ENCODE measurements around the gene ADAMTSL3. TPM values are rescaled to one million over a fixed set of nuclear protein-coding genes. Genes with fewer than 3 reads are reported as not detected.

ADAMTSL3 gene
- total RNA-seq, 4 donors from 2014 or later, result 2.0 to 11.3 (median 3.8) TPM

GRCh38 chr15:83854950-83855707 lies 201.2 kb downstream of the ADAMTSL3 start:
- Histone ChIP-seq H3K36me3 (no peaks in the 10 kb centered on the region), H3K27ac (no peak overlapping the region), H3K4me1 (peaks cover 10% of the 10 kb centered on the region), H3K4me3 (no peak overlapping the region), H3K9me3 (no peaks in the 10 kb centered on the region), H3K27me3 (no peaks in the 10 kb centered on the region)
- 72% methylated on average over 3 of the region's 3 CpGs for WGBS
- TF ChIP-seq, protein P1, sequence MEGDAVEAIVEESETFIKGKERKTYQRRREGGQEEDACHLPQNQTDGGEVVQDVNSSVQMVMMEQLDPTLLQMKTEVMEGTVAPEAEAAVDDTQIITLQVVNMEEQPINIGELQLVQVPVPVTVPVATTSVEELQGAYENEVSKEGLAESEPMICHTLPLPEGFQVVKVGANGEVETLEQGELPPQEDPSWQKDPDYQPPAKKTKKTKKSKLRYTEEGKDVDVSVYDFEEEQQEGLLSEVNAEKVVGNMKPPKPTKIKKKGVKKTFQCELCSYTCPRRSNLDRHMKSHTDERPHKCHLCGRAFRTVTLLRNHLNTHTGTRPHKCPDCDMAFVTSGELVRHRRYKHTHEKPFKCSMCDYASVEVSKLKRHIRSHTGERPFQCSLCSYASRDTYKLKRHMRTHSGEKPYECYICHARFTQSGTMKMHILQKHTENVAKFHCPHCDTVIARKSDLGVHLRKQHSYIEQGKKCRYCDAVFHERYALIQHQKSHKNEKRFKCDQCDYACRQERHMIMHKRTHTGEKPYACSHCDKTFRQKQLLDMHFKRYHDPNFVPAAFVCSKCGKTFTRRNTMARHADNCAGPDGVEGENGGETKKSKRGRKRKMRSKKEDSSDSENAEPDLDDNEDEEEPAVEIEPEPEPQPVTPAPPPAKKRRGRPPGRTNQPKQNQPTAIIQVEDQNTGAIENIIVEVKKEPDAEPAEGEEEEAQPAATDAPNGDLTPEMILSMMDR (IDR thresholded peaks at IDR 0.05), result no peak
- TF ChIP-seq POLR2AphosphoS5 (IDR thresholded peaks at IDR 0.05) (no peak), POLR2A (IDR thresholded peaks at IDR 0.05) (no peak), EP300 (IDR thresholded peaks at IDR 0.05) (no peak)
- DNase-seq (ENCODE audit: low spot score in 2 of 2), result no peak

- Histone ChIP-seq H3K27ac (no peak overlapping the region), H3K4me3 (no peak overlapping the region), H3K27me3 (no peaks in the 10 kb centered on the region), H3K9me3 (no peaks in the 10 kb centered on the region), H3K4me1 (peaks cover 4% of the 10 kb centered on the region), H3K36me3 (no peaks in the 10 kb centered on the region)
- no peak for DNase-seq (ENCODE audit: low spot score in 2 of 2)
- TF ChIP-seq POLR2A (IDR thresholded peaks at IDR 0.05), result no peak
- TF ChIP-seq, protein P1 (IDR thresholded peaks at IDR 0.05), result no peak
- TF ChIP-seq EP300 (IDR thresholded peaks at IDR 0.05), result no peak
- TF ChIP-seq POLR2AphosphoS5 (IDR thresholded peaks at IDR 0.05), result no peak
- WGBS, result 66% methylated on average over 1 of the region's 1 CpG
These were observed 202.0 kb downstream of the ADAMTSL3 start for GRCh38 chr15:83855956-83856355.

DNA sequence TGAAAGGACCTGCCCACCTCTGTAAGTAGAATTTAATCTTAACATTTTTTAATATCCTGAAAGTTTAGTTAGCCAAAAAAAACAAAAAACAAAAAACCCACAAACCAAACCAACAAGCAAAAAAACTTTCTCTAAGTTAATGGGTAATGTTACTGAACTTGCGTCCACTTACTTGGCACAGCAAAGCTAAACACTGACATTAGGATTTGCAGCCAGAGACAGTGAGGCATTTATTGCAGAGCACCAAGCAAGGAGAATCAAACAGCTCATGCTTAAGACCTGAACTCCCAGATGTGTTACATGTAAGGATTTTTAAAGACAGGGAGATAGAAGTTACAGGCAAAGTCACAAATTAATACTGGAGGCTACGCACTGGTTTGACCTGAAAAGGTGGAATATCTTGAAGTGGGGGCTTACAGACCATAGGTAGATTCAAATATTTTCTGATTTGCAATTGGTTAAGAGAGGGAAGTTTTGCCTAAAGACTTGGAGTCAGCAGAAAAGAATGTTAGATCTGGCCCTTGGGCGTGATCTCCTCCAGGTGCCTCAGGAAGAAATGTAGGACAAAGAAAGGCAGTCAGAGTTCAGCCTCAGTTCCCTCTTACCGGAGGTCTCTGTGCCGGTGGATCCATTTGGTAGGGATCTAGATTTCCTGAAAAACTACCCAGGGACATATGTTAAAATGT lies 205.0 kb downstream of the ADAMTSL3 start:
- H3K4me3 ChIP-seq, result no peak overlapping the region
- H3K9me3 ChIP-seq, result no peaks in the 10 kb centered on the region
- H3K27ac ChIP-seq, result no peak overlapping the region
- DNase-seq (ENCODE audit: low spot score in 2 of 2), result no peak
- no peaks in the 10 kb centered on the region for H3K4me1 ChIP-seq
- no peaks in the 10 kb centered on the region for H3K27me3 ChIP-seq
- no peaks in the 10 kb centered on the region for H3K36me3 ChIP-seq
- WGBS, result 76% methylated on average over 5 of the region's 5 CpGs
- TF ChIP-seq POLR2A (IDR thresholded peaks at IDR 0.05) (no peak), EP300 (IDR thresholded peaks at IDR 0.05) (no peak), POLR2AphosphoS5 (IDR thresholded peaks at IDR 0.05) (no peak)
- TF ChIP-seq, protein P1 (IDR thresholded peaks at IDR 0.05), result no peak

DNA sequence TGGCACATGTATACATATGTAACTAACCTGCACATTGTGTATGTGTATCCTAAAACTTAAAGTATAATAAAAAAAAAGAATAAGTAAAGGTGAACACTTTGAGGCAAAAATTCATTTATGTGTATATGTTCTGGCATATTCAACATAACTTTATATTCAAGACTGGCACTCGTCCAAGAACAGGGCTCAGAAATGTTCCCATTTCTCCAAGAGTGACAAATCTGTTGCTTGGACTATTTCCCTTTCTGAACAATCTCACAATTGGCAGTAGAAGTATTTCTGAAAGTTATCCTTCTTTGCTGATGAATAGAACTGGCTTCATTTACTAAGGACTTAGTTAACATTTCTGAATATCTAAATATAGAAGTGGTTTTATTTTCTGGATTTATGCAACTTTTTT lies 212.8 kb downstream of the ADAMTSL3 start:
- Histone ChIP-seq H3K27me3 (no peaks in the 10 kb centered on the region), H3K4me1 (no peaks in the 10 kb centered on the region), H3K36me3 (no peaks in the 10 kb centered on the region), H3K27ac (no peak overlapping the region), H3K9me3 (no peaks in the 10 kb centered on the region), H3K4me3 (no peak overlapping the region)
- 46% methylated on average over 1 of the region's 1 CpG for WGBS
- DNase-seq (ENCODE audit: low spot score in 2 of 2), result no peak
- no peak for TF ChIP-seq POLR2AphosphoS5 (IDR thresholded peaks at IDR 0.05)
- TF ChIP-seq, protein P1 (IDR thresholded peaks at IDR 0.05), result no peak
- no peak for TF ChIP-seq EP300 (IDR thresholded peaks at IDR 0.05)
- no peak for TF ChIP-seq POLR2A (IDR thresholded peaks at IDR 0.05)

- WGBS, result 81% methylated on average over 4 of the region's 4 CpGs
- no peaks in the 10 kb centered on the region for H3K4me1 ChIP-seq
- no peaks in the 10 kb centered on the region for H3K27me3 ChIP-seq
- DNase-seq (ENCODE audit: low spot score in 2 of 2), result no peak
- H3K36me3 ChIP-seq, result no peaks in the 10 kb centered on the region
- H3K27ac ChIP-seq, result no peak overlapping the region
- no peaks in the 10 kb centered on the region for H3K9me3 ChIP-seq
- TF ChIP-seq EP300 (IDR thresholded peaks at IDR 0.05) (no peak), POLR2AphosphoS5 (IDR thresholded peaks at IDR 0.05) (no peak), POLR2A (IDR thresholded peaks at IDR 0.05) (no peak)
- TF ChIP-seq, protein P1 (IDR thresholded peaks at IDR 0.05), result no peak
- no peak overlapping the region for H3K4me3 ChIP-seq
These were observed 215.4 kb downstream of the ADAMTSL3 start for GRCh38 chr15:83869341-83869740.

Measured in suprapubic skin (tissue), 4 donors.